Heart right ventricle (tissue), 16 donors: ENCODE data around the gene NGEF. TPM values are rescaled to one million over a fixed set of nuclear protein-coding genes. Genes with fewer than 3 reads are reported as not detected.

Experiments used
- ATAC-seq, 8 donors: fragments of 200-7000 bp; cut with Tn5 transposase; one replicate each; pipeline ENCODE4 v1.9.1; 2020; ENCODE audit warnings: mild to moderate bottlenecking in 8 of 8, moderate library complexity in 8 of 8, moderate number of reproducible peaks in 1 of 8
- DNase-seq, 2 donors: peaks; one replicate each; pipeline ENCODE4 v3.0.0-alpha.2; 2020
- H3K27ac ChIP-seq, 10 donors: fragments of 200-600 bp; sonication (generic) in 2 of 10; one replicate each; pipeline versions ENCODE4 v1.5.0 to v1.8.0; 2020 to 2022; ENCODE audit warnings: mild to moderate bottlenecking in 3 of 10
- H3K27me3 ChIP-seq, 7 donors: fragments of 200-600 bp; one replicate each; pipeline ENCODE4 v1.8.0; 2021 to 2022; ENCODE audit warnings: mild to moderate bottlenecking in 2 of 7
- H3K36me3 ChIP-seq, 9 donors: fragments of 200-600 bp; sonication (generic) in 1 of 9; one replicate each; pipeline versions ENCODE4 v1.5.0 to v1.8.0; 2020 to 2022; ENCODE audit warnings: mild to moderate bottlenecking in 2 of 9
- H3K4me1 ChIP-seq, 9 donors: fragments of 200-600 bp; sonication (generic) in 1 of 9; one replicate each; pipeline versions ENCODE4 v1.5.0 to v1.8.0; 2020 to 2022; ENCODE audit warnings: mild to moderate bottlenecking in 4 of 9
- H3K4me3 ChIP-seq, 10 donors: fragments of 200-600 bp; sonication (generic) in 2 of 10; one replicate each; pipeline versions ENCODE4 v1.5.0 to v1.8.0; 2020 to 2022; ENCODE audit warnings: mild to moderate bottlenecking in 7 of 10, moderate library complexity in 2 of 10
- H3K9me3 ChIP-seq, 11 donors: fragments of 200-600 bp in 10 of 11; sonication (generic) in 2 of 11; one replicate each; pipeline versions ENCODE4 v1.5.0 to v1.8.0; 2013 to 2022; ENCODE audit warnings: mild to moderate bottlenecking in 2 of 11, control low read depth in 1 of 11, moderate library complexity in 1 of 11
- WGBS, 2 donors: extraction: QIAGEN DNeasy Blood & Tissue Kit; methylation state at CpG; one replicate each; pipeline ENCODE4 v1.1.7; 2013; ENCODE audit warnings: inconsistent platforms in 1 of 2; 5-methylcytosine and 5-hydroxymethylcytosine counted together
- intact Hi-C, 10 donors: fragments of 100-400 bp; cut with DNase I; formaldehyde crosslinking; loops; one replicate each; pipeline versions ENCODE4 v1.11.1 to v1.14.2; 2022
- polyA plus RNA-seq, 2 donors: library from polyadenylated mRNA; stranded (reverse); fragments of 200-250 nt; gene quantifications; one replicate each; pipeline ENCODE4 v1.2.3, GENCODE V29; 2013
- total RNA-seq, 10 donors: library from RNA; stranded (reverse); fragmentation: NEBNext Ultra II Directional in 3 of 10; extraction: Animal tissue kit (Norgen Biotek cat#: 25700) in 3 of 10; gene quantifications; one replicate each; pipeline versions ENCODE4 v1.2.1 to v1.2.4, GENCODE V29; 2021 to 2023
- TF ChIP-seq, protein P1 (sequence below), 9 donors: fragments of 200-600 bp; sonication (generic) in 2 of 9; IDR thresholded peaks; one replicate each; pipeline versions ENCODE4 v1.5.0 to v1.8.0; 2021 to 2022; ENCODE audit warnings: antibody characterized with exemption in 9 of 9, mild to moderate bottlenecking in 5 of 9, moderate library complexity in 1 of 9
- donor health status: Arrhythmogenic right ventricular cardiomyopathy.
- donor health status: ischemic (EF 13 %, LVEDD 7.1; RV severe dilation, severe dysfunction).
- donor health status: healthy with polysubstance abuse.
- donor health status: DM: no; HTN: yes; CAD: no.
- donor health status: DM: no; HTN: no; CAD: no.
- donor health status: ischemic (EF 25% LVEDD 6.9; RV normal size, moderate dysfunction).
- donor health status: ischemic (EF 25% LVEDD 5.7; RV mildly dilated, moderate dysfunction).
- donor health status: healthy.
- donor health status: DM: yes; HTN: yes; CAD: no.
- donor health status: Ischemic cardiomyopathy.
- donor health status: ischemic (EF 35%, LVEDD 5.7; RV mildly dilated, moderate dysfunction).
- donor health status: nonischemic (EF 11% LVEDD 7.7; RV severe dilation, severe dysfunction).
- donor health status: DM: yes; HTN: yes; CAD: no.
- donor health status: PGD.
- donor health status: ischemic (EF 29% LVEDD 5.4; RV normal size, mild dysfunction).
- donor health status: nonischemic (EF 23%, LVEDD 6.1; RV moderate dilation, normal function).

Gene NGEF
- total and polyA plus RNA-seq, 12 donors: 0.27 to 0.75 (median 0.54) TPM; not detected in 3

DNA sequence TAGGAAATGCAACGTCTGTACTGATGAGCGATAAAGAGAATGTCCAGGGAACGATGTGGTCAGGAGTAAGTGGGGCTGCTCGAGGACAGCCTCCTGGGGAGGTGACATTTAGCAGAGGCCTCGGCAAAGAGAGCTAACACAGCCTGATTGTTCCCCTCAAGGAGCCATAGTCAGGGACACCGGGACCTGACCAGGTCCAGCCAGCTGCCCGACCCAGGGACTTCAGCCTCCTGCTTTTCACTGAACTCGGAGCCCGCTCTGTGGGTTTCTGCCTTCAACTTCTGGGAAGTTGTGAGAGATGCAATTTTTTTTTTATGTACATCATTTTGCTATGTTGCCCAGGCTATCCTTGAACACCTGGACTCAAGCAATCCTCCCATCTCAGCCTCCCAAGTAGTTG lies 29.5 kb upstream of the NGEF start:
- 83 to 85% methylated on average over 9 of the region's 9 CpGs for WGBS, 2 donors
- peaks cover 0 to 3% (median 0%) of the 10 kb centered on the region in 9 donors for H3K4me1 ChIP-seq
- H3K27ac ChIP-seq: no peak overlapping the region
- TF ChIP-seq, protein P1, sequence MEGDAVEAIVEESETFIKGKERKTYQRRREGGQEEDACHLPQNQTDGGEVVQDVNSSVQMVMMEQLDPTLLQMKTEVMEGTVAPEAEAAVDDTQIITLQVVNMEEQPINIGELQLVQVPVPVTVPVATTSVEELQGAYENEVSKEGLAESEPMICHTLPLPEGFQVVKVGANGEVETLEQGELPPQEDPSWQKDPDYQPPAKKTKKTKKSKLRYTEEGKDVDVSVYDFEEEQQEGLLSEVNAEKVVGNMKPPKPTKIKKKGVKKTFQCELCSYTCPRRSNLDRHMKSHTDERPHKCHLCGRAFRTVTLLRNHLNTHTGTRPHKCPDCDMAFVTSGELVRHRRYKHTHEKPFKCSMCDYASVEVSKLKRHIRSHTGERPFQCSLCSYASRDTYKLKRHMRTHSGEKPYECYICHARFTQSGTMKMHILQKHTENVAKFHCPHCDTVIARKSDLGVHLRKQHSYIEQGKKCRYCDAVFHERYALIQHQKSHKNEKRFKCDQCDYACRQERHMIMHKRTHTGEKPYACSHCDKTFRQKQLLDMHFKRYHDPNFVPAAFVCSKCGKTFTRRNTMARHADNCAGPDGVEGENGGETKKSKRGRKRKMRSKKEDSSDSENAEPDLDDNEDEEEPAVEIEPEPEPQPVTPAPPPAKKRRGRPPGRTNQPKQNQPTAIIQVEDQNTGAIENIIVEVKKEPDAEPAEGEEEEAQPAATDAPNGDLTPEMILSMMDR (IDR thresholded peaks at IDR 0.05): no peak
- ATAC-seq (no peak), DNase-seq (no peak)
- H3K36me3 ChIP-seq: no peaks in the 10 kb centered on the region
- H3K27me3 ChIP-seq: peaks cover 0 to 19% (median 0%) of the 10 kb centered on the region in 7 donors
- H3K9me3 ChIP-seq: no peaks in the 10 kb centered on the region
- H3K4me3 ChIP-seq: no peak overlapping the region
- intact Hi-C loops: loop anchor here in 1 of 10 donors (10.0 kb wide), 1 partner anchor 212 kb away; the partner anchor contains the start of gene ATG16L1

DNA sequence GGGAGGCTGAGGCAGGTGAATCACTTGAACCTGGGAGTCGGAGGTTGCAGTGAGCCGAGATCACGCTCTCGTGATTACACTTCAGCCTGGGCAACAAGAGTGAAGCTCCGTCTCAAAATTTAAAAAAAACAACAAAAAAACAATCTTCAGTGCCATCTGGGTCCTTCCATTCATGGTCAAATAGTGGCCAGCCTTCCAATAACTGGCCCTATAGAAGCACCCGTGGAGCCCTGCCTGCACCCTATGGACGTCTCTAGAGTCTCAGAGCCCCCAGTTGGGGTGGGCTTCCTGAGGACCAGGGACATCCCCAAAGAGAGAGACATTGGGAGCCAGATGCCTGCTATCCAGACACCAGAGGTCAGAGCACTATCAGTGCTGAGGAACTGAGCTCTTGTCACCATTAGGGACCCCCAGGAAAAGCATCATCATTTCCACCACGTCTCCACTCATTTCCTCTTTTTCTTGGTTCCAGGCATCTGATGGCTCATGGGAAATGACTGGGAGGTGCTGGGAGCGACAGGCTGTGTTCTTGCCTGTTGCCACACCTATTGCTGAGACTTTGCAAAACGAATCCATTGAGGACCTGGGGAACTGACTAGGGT lies 28.8 kb upstream of the NGEF start:
- H3K27ac ChIP-seq: no peak overlapping the region
- ATAC-seq: peak in 6 of 8 donors; percentile 52 to 88 (median 79)
- H3K27me3 ChIP-seq: peaks cover 0 to 15% (median 0%) of the 10 kb centered on the region in 7 donors
- H3K36me3 ChIP-seq: no peaks in the 10 kb centered on the region
- intact Hi-C loops: loop anchor here in 1 of 10 donors (10.0 kb wide), 1 partner anchor 213 kb away; the partner anchor contains the start of gene ATG16L1
- 72 to 76% methylated on average over 10 of the region's 10 CpGs for WGBS, 2 donors
- no peak overlapping the region for H3K4me3 ChIP-seq
- TF ChIP-seq, protein P1 (IDR thresholded peaks at IDR 0.05): peak in 3 of 9 donors; percentile 5 to 23 (median 21)
- H3K4me1 ChIP-seq: peaks cover 0 to 3% (median 0%) of the 10 kb centered on the region in 9 donors
- no peak for DNase-seq
- no peaks in the 10 kb centered on the region for H3K9me3 ChIP-seq

DNA sequence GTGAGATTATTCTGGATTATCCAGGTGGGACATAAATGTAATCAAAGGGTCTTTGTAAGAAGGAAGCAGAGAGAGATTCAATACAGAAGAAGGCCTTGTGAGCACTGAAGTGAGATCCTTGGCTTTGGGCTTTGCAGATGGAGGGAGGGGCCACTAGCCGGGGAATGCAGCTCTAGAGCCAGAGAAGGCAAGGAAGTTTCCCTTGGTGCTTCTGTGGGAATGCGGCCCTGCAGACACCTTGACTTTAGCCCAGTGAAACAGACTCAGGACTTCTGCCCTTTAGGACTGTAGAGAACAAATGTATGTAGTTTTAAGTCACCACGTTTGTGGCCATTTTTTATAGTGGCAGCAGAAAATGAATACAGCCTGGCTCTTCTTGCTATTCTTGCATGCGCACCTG lies 27.5 kb upstream of the NGEF start:
- H3K27me3 ChIP-seq: peaks cover 0 to 15% (median 0%) of the 10 kb centered on the region in 7 donors
- peaks cover 0 to 3% (median 0%) of the 10 kb centered on the region in 9 donors for H3K4me1 ChIP-seq
- ATAC-seq (no peak), DNase-seq (no peak)
- H3K4me3 ChIP-seq: no peak overlapping the region
- no peaks in the 10 kb centered on the region for H3K36me3 ChIP-seq
- intact Hi-C loops: loop anchor here in 1 of 10 donors (10.0 kb wide), 1 partner anchor 214 kb away; the partner anchor contains the start of gene ATG16L1
- 82 to 83% methylated on average over 4 of the region's 4 CpGs for WGBS, 2 donors
- TF ChIP-seq, protein P1 (IDR thresholded peaks at IDR 0.05): no peak
- no peak overlapping the region for H3K27ac ChIP-seq
- no peaks in the 10 kb centered on the region for H3K9me3 ChIP-seq

DNA sequence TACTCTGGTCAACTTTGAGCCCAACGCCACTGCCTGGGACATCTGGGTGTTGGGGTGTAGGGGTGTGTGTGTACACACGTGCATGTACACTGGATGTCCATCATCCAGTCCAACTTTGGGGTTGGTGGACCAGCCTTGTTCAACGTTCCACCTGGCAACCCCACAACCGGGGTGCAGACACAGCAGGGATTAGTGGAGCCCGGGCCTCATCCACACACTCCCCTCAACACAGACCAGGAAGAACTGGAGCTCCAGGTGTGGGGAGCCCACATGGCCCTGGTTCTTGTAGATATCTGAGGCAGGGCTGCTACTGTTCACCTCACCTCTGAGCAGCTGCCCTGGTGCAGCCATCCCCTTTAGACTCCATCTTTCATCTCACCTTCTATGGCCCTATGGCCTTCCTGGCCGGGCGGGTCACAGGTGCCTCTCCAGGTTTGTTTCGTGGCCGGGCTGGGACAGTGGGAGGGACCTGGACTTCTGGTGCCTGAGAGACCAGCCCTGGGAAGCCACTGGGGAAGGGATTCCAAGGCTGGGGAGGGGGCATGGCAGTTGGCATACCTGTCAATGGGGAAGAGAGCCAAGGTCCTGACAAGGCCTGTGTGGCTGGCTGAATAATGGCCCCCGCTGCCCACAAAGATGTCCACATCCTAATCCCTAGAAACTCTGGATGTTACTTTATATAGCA lies 26.9 kb upstream of the NGEF start:
- peaks cover 0 to 15% (median 0%) of the 10 kb centered on the region in 7 donors for H3K27me3 ChIP-seq
- no peak for ATAC-seq
- no peaks in the 10 kb centered on the region for H3K9me3 ChIP-seq
- no peaks in the 10 kb centered on the region for H3K36me3 ChIP-seq
- H3K4me1 ChIP-seq: peaks cover 0 to 3% (median 0%) of the 10 kb centered on the region in 9 donors
- 87 to 91% methylated on average over 10 of the region's 10 CpGs for WGBS, 2 donors
- H3K4me3 ChIP-seq: no peak overlapping the region
- no peak overlapping the region for H3K27ac ChIP-seq
- TF ChIP-seq, protein P1 (IDR thresholded peaks at IDR 0.05): no peak
- intact Hi-C loops: loop anchor here in 2 of 10 donors (10.0 kb wide), 2 partner anchors 185 to 215 kb away; partner anchors contain the start of gene ATG16L1 (in 1 of the 2)
- no peak for DNase-seq
